PC-9 (cell line): Measurements from ENCODE around the gene BNIP3. TPM values are rescaled to one million over a fixed set of nuclear protein-coding genes. Genes with fewer than 3 reads are reported as not detected.

ENCODE experiments used
- BruUV-seq: library from RNA; stranded (reverse); fragments of 400-500 nt; replicated peaks from 2 replicates; lab custom pipeline; 2021; lab: Mats Ljungman, UMichigan
- CTCF ChIA-PET: fragments of 300-600 bp; sonication (Branson Sonifier 250); formaldehyde crosslinking; loops from one replicate; lab custom pipeline; 2022; ENCODE audit warnings: antibody characterized with exemption; lab: Charles Lee
- POLR2A ChIA-PET: fragments of 300-600 bp; sonication (Branson Sonifier 250); formaldehyde crosslinking; loops from one replicate; lab custom pipeline; 2022; ENCODE audit warnings: antibody characterized with exemption; ENCODE audit not compliant: unreplicated experiment; lab: Charles Lee
- DNase-seq, 2 experiments: peaks; one replicate each; pipeline versions ENCODE4 v3.0.0 to v3.0.0-alpha.2; 2015 to 2022; ENCODE audit warnings: mixed read lengths in 1 of 2
- H2AFZ ChIP-seq: fragments of 200-600 bp; sonication (generic); 2 replicates; pipeline ENCODE4 v1.8.1; 2017; ENCODE audit warnings: antibody characterized with exemption
- H3F3A ChIP-seq: fragments of 200-600 bp; sonication (generic); 2 replicates; pipeline ENCODE4 v1.8.1; 2017; ENCODE audit warnings: antibody characterized with exemption, mild to moderate bottlenecking, low read depth; ENCODE audit not compliant: insufficient read depth
- H3K27ac ChIP-seq: fragments of 200-600 bp; sonication (generic); 2 replicates; pipeline ENCODE4 v1.6.1; 2016; ENCODE audit warnings: mixed run types
- H3K27me3 ChIP-seq: fragments of 200-600 bp; sonication (generic); 2 replicates; pipeline ENCODE4 v1.6.1; 2016; ENCODE audit warnings: low read depth, mixed run types; ENCODE audit not compliant: insufficient read depth
- H3K36me3 ChIP-seq: fragments of 200-600 bp; sonication (generic); 2 replicates; pipeline ENCODE4 v1.6.1; 2016; ENCODE audit warnings: low read depth, mixed run types
- H3K4me1 ChIP-seq: fragments of 200-600 bp; sonication (generic); replicated peaks from 2 replicates; pipeline ENCODE4 v1.6.1; 2016; ENCODE audit warnings: mixed run types; ENCODE audit not compliant: insufficient read depth
- H3K4me2 ChIP-seq: fragments of 200-600 bp; sonication (generic); 2 replicates; pipeline ENCODE4 v1.6.1; 2017; ENCODE audit warnings: mixed run types
- H3K4me3 ChIP-seq: fragments of 200-600 bp; sonication (generic); 2 replicates; pipeline ENCODE4 v1.6.1; 2016; ENCODE audit warnings: mixed run types
- H3K79me2 ChIP-seq: fragments of 200-600 bp; sonication (generic); 2 replicates; pipeline ENCODE4 v1.6.1; 2017; ENCODE audit warnings: low read depth, mixed run types
- H3K9me2 ChIP-seq: fragments of 200-600 bp; sonication (generic); 2 replicates; pipeline ENCODE4 v1.8.1; 2017; ENCODE audit warnings: mild to moderate bottlenecking; ENCODE audit not compliant: insufficient read depth
- H3K9me3 ChIP-seq: fragments of 200-600 bp; sonication (generic); 2 replicates; pipeline ENCODE4 v1.8.1; 2016; ENCODE audit warnings: low read depth; ENCODE audit not compliant: insufficient read depth
- H4K20me1 ChIP-seq: fragments of 200-600 bp; sonication (generic); 2 replicates; pipeline ENCODE4 v1.8.1; 2017; ENCODE audit not compliant: insufficient read depth
- EZH2 ChIP-seq: fragments of 200-600 bp; sonication (generic); IDR thresholded peaks from 2 replicates; pipeline ENCODE4 v1.8.0; 2017; ENCODE audit warnings: antibody characterized with exemption, low read depth
- intact Hi-C: fragments of 100-400 bp; cut with micrococcal nuclease; formaldehyde crosslinking; loops from one replicate; pipeline ENCODE4 v1.10.0; 2022; ENCODE audit not compliant: unreplicated experiment
- total RNA-seq: library from RNA; stranded (reverse); gene quantifications from 2 replicates; pipeline ENCODE4 v1.2.3, GENCODE V29; 2021
- TF ChIP-seq, protein P1 (sequence below): fragments of 200-600 bp; sonication (generic); conservative IDR thresholded peaks from 2 replicates; pipeline ENCODE4 v1.6.1; 2017; ENCODE audit warnings: mixed run types, antibody characterized with exemption, mild to moderate bottlenecking, moderate library complexity

BNIP3 gene
- total RNA-seq, 1 experiment from 2014 or later = 21.0 TPM

DNA sequence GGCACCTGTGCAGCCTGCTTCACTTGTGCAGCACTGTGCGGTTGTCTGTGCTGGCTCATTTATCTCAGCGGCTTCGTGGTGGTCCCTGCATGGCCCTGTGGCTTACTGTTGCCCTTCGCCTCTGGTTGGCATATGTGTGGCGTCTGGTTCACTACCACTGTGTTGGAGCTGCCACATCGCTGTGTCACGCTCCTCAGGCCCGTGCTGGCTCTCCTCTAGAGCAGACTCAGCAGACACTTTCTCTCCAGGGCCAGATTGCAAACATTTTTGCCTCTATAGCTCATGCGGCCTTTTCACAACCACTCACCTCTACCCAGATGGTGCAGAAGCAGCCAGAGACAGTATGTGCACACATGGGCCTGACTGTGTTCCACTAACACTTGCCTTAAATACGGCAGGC, 43.0 kb downstream of the BNIP3 start:
- no peak for TF ChIP-seq EZH2
- TF ChIP-seq, protein P1, sequence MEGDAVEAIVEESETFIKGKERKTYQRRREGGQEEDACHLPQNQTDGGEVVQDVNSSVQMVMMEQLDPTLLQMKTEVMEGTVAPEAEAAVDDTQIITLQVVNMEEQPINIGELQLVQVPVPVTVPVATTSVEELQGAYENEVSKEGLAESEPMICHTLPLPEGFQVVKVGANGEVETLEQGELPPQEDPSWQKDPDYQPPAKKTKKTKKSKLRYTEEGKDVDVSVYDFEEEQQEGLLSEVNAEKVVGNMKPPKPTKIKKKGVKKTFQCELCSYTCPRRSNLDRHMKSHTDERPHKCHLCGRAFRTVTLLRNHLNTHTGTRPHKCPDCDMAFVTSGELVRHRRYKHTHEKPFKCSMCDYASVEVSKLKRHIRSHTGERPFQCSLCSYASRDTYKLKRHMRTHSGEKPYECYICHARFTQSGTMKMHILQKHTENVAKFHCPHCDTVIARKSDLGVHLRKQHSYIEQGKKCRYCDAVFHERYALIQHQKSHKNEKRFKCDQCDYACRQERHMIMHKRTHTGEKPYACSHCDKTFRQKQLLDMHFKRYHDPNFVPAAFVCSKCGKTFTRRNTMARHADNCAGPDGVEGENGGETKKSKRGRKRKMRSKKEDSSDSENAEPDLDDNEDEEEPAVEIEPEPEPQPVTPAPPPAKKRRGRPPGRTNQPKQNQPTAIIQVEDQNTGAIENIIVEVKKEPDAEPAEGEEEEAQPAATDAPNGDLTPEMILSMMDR = no peak
- Histone ChIP-seq H3K4me1 (no peaks in the 10 kb centered on the region), H3K79me2 (no peaks in the 10 kb centered on the region; the same call in 1 of the 2 replicates), H2AFZ (no peak overlapping the region), H3K9me2 (no peaks in the 10 kb centered on the region), H3K4me2 (no peak overlapping the region), H3K4me3 (no peak overlapping the region), H3K27me3 (no peaks in the 10 kb centered on the region), H3K27ac (no peak overlapping the region), H3F3A (no peaks in the 10 kb centered on the region), H4K20me1 (no peaks in the 10 kb centered on the region), H3K9me3 (no peaks in the 10 kb centered on the region), H3K36me3 (no peaks in the 10 kb centered on the region)
- intact Hi-C loops = no loop called here
- POLR2A ChIA-PET = no interaction called here
- CTCF ChIA-PET = no interaction called here
- no TSS peak for BruUV-seq
- DNase-seq = no peak

DNA sequence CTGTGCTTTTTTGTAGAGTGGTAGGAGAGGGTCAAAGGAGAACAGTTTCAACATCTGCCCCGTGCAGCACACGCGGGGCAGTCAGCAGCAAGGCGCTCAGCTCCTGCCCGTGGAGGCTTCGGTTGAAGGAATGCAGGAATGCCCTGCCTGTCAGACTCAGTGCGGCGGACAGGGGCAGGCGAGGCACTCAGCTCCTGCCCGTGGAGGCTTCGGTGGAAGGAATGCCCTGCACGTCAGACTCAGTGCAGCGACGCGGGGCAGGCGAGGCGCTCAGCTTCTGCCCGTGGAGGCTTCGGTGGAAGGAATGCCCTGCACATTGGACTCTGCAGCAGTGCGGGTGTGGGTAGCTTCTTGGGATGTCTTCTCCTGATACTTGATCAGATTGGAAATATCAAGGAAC, 43.9 kb downstream of the BNIP3 start:
- DNase-seq = no peak
- H4K20me1 ChIP-seq = no peaks in the 10 kb centered on the region
- H3K4me1 ChIP-seq = no peaks in the 10 kb centered on the region
- no peaks in the 10 kb centered on the region for H3K9me3 ChIP-seq
- intact Hi-C loops = no loop called here
- H3K9me2 ChIP-seq = no peaks in the 10 kb centered on the region
- H3K4me3 ChIP-seq = no peak overlapping the region
- H3K4me2 ChIP-seq = no peak overlapping the region
- TF ChIP-seq EZH2 = no peak
- TF ChIP-seq, protein P1 = no peak
- CTCF ChIA-PET = no interaction called here
- no peak overlapping the region for H2AFZ ChIP-seq
- BruUV-seq = no TSS peak
- peaks cover 6% of the 10 kb centered on the region; the same call in 1 of the 2 replicates for H3K79me2 ChIP-seq
- H3F3A ChIP-seq = no peaks in the 10 kb centered on the region
- H3K27ac ChIP-seq = no peak overlapping the region
- no peaks in the 10 kb centered on the region for H3K27me3 ChIP-seq
- H3K36me3 ChIP-seq = no peaks in the 10 kb centered on the region
- POLR2A ChIA-PET = no interaction called here

DNA sequence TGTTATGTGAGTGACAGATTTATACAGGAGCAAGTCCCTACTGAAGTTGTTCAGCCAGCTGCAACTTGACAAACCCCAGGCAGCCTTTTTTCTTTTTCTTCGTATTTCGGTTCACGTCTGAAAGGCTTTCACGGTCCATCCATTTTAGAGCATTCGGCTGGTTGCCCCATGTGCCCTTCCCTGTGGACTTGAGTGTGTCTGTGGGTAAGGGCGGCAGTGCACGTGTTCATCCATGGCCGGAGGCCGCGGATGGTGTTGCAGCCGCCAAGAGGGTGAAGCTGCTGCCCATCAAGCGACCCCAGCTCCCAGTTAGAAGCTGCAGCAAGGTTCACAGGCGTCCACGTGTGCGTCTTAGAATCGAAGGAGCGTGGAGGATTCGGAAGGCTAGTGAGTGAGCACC, 45.0 kb downstream of the BNIP3 start:
- Histone ChIP-seq H3K27ac (no peak overlapping the region), H4K20me1 (no peaks in the 10 kb centered on the region; the same call in 1 of the 2 replicates), H3K9me3 (no peaks in the 10 kb centered on the region), H2AFZ (no peak overlapping the region), H3K4me1 (no peaks in the 10 kb centered on the region), H3K27me3 (no peaks in the 10 kb centered on the region), H3K4me2 (no peak overlapping the region), H3K4me3 (no peak overlapping the region), H3K36me3 (no peaks in the 10 kb centered on the region), H3F3A (no peaks in the 10 kb centered on the region), H3K9me2 (no peaks in the 10 kb centered on the region), H3K79me2 (peaks cover 9% of the 10 kb centered on the region; the same call in 1 of the 2 replicates)
- ChIA-PET CTCF (no interaction called here), POLR2A (no interaction called here)
- no TSS peak for BruUV-seq
- no peak for DNase-seq
- TF ChIP-seq, protein P1 = no peak
- intact Hi-C loops = no loop called here
